BE2C (cell line): ENCODE results near the gene UGT1A5.
"Not testable (repeated sequence)": the region's sequence is repeated elsewhere in the genome, so short reads cannot be mapped to it uniquely, and the experiment has no call there.

Experiments
- DNase-seq: peaks from one replicate; pipeline ENCODE4 v3.0.0-alpha.2; 2020
- H3K27me3 ChIP-seq: fragments of 250-450 bp; sonication (Bioruptor Pico); 2 replicates; pipeline ENCODE4 v1.5.1; 2020; ENCODE audit warnings: mild to moderate bottlenecking
- H3K36me3 ChIP-seq: fragments of 250-450 bp; sonication (Bioruptor Pico); 2 replicates; pipeline ENCODE4 v1.5.1; 2020; ENCODE audit warnings: mild to moderate bottlenecking
- H3K4me1 ChIP-seq: fragments of 250-450 bp; sonication (Bioruptor Pico); 2 replicates; pipeline ENCODE4 v1.5.1; 2020
- H3K4me3 ChIP-seq: 2 replicates; pipeline ENCODE4 v1.5.1; 2011; ENCODE audit warnings: low read depth, low read length
- H3K9me3 ChIP-seq: fragments of 250-450 bp; sonication (Bioruptor Pico); 2 replicates; pipeline ENCODE4 v1.5.1; 2020
- CTCF ChIP-seq: IDR thresholded peaks from 2 replicates; pipeline ENCODE4 v1.5.1; 2012; ENCODE audit warnings: mild to moderate bottlenecking, low read depth, low read length

The UGT1A5 gene

DNA sequence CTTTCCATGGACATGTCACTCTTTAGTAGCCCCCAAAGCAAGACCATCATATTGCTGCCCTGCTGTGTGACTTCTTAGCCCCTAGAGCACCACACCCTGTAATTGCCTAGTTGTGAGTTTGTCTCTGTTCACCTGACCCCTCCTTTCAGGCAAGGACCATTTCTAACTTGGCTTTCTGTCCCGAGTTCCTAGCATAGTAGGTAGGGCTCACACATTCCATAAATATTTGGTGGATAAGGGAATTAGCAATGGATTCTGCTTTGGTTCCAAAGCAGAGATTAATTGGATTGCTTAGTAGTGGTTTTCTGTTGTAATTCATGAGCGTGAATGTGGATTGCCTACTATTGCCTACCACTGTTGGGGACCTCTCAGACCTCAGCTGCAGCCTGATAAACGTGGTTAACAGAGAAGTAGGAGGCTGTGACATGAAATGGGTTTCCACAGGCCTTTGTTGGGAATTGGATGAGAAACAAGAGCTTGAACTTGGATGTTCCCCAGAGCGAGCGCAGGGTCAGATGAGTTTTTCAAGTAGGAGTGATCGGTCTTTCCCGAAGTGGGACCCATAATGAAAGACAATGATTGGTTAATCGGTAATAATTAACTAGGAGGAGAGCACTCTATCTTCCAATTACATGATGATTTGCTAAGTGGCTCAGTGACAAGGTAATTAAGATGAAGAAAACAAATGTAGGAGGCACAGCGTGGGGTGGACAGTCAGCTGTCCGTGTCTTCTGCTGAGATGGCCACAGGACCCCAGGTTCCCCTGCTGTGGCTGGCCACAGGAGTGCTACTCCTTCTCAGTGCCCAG, 34.0 kb downstream of the UGT1A5 start:
- H3K4me1 ChIP-seq: no peaks in the 10 kb centered on the region
- no peaks in the 10 kb centered on the region; the same call in 1 of the 2 replicates for H3K9me3 ChIP-seq
- H3K4me3 ChIP-seq: no peak overlapping the region
- no peak for DNase-seq
- TF ChIP-seq CTCF: no peak
- H3K27me3 ChIP-seq: no peaks in the 10 kb centered on the region; the same call in 1 of the 2 replicates
- no peaks in the 10 kb centered on the region for H3K36me3 ChIP-seq

- H3K9me3 ChIP-seq: no peaks in the 10 kb centered on the region; the same call in 1 of the 2 replicates
- no peak for DNase-seq
- no peak overlapping the region for H3K4me3 ChIP-seq
- H3K36me3 ChIP-seq: no peaks in the 10 kb centered on the region
- no peaks in the 10 kb centered on the region for H3K4me1 ChIP-seq
- no peak for TF ChIP-seq CTCF
- H3K27me3 ChIP-seq: no peaks in the 10 kb centered on the region; the same call in 1 of the 2 replicates
Measured at GRCh38 chr2:233747283-233747544, 34.5 kb downstream of the UGT1A5 start.

DNA sequence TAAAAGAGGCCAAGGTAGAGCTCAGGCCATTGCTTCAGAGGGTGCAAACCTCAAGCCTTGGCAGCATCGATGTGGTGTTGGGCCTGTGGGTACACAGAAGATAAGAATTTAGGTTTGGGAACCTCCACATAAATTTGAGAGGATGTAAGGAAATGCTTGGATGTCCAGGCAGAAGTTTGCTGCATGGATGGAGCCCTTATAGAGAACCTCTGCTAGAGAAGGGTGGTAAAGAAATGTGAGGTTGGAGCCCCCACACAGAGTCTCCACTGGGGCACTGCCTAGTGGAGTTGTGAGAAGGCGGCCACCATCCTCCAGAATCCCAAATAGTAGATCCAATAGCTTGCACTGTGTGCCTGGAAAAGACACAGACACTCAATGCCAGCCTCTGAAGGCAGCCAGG, 38.0 kb downstream of the UGT1A5 start:
- H3K9me3 ChIP-seq, H3K36me3 ChIP-seq, H3K4me3 ChIP-seq, DNase-seq, H3K4me1 ChIP-seq, H3K27me3 ChIP-seq: not testable (repeated sequence)

DNA sequence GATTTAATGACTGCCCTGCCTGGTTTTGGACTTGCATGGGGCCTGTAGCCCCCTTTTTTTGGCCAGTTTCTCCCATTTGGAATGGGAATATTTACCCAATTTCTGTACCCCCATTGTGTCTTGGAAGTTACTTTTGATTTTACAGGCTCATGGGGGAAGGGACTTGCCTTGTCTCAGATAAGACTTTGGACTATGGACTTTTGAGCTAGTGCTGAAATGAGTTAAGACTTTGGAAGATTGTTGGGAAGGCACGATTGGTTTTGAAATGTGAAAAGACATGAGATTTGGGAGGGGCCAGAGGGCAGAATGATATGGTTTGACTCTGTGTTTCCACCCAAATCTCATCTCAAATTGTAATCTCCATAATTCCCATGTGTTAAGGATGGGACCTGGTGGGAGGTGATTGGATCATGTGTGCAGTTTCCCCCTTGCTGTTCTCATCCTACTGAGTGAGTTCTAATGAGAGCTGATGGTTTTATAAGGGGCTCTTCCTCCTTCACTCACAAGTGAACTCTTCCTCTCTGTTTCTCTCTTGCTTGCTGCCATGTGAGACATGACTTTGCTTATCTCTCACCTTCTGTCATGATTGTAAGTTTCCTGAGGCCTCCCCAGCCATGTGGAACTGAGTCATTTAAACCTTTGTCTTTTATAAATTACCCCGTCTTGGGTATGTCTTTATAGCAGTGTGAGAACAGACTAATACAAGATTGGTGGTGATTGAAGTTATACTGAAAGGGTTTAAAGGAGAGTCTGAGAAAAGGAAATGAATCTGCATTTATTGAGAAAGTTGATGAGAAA, 38.7 kb downstream of the UGT1A5 start:
- not testable (repeated sequence) for H3K9me3 ChIP-seq, H3K4me1 ChIP-seq, H3K4me3 ChIP-seq, H3K27me3 ChIP-seq, H3K36me3 ChIP-seq, DNase-seq

DNA sequence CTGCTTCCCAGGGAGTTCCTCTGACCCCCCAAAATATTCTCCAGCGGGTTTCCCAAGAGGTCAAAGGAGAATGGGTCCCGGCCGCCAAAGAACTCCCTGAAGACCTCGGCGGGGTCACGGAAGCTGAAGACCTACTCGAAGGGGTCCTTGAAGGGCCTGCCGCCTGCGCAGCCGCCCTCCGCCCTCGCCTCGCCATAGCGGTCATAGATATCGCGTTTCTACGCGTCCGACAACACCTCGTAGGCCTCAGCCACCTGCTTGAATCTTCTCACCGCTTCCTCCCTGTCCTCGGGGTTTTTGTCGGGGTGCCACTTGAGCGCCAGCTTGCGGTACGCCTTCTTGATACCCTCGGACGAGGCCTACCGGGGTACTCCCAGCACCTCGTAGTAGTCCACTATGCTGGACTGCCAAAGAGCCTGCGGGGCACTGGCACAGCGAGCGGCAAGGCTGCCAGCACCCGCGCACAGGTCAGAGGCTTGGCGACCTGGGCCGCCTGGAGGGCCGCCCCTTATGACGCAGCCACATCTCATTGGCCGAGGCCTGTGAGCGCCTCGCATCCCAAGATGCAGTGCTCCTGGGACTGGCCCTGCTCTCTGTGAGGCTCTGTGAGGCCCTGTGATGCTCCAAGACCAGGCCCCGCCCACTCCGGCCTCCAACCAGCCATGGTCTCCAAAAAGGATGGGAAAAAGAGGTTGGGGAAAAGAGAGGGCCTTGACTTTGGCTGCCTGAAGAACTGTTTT, 42.3 kb downstream of the UGT1A5 start:
- no peaks in the 10 kb centered on the region for H3K27me3 ChIP-seq
- no peak for TF ChIP-seq CTCF
- no peaks in the 10 kb centered on the region; the same call in 1 of the 2 replicates for H3K9me3 ChIP-seq
- DNase-seq: no peak
- H3K4me1 ChIP-seq: no peaks in the 10 kb centered on the region
- no peaks in the 10 kb centered on the region for H3K36me3 ChIP-seq
- no peak overlapping the region for H3K4me3 ChIP-seq

DNA sequence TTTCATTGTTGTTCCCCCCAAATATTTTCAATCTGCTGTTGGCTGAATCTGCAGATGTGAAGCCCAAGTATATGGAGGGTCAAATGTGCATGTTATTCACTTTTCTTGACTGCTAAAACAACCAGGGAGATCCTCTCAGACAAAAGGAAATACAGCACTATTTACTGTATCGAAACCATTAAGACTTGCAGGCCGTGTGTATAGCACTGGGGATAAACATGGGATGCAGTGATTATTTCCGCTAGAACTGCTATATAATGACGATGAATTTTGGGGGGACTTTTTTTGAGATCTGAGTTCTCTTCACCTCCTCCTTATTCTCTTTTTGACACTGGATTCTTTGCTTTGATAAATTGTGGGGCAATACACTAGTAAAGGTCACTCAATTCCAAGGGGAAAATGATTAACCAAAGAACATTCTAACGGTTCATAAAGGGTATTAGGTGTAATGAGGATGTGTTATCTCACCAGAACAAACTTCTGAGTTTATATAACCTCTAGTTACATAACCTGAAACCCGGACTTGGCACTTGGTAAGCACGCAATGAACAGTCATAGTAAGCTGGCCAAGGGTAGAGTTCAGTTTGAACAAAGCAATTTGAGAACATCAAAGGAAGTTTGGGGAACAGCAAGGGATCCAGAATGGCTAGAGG, 43.8 kb downstream of the UGT1A5 start:
- no peak overlapping the region for H3K4me3 ChIP-seq
- no peak for DNase-seq
- no peak for TF ChIP-seq CTCF

More for the DNA sequence above, 43.8 kb downstream of the UGT1A5 start:
- Histone ChIP-seq H3K4me1 (no peaks in the 10 kb centered on the region), H3K27me3 (no peaks in the 10 kb centered on the region), H3K9me3 (no peaks in the 10 kb centered on the region), H3K36me3 (no peaks in the 10 kb centered on the region)
